ENCODE results near the gene GALNTL6. TPM values are rescaled to one million over a fixed set of nuclear protein-coding genes. Genes with fewer than 3 reads are reported as not detected.

The GALNTL6 gene
- total RNA-seq, 1 donor from 2014 or later = 0.61 TPM

GRCh38 chr4:172153719-172154118, 340.5 kb downstream of the GALNTL6 start:
- Histone ChIP-seq H3K27me3 (ENCODE audit: insufficient read depth, low read length) (no peaks in the 10 kb centered on the region), H4K20me1 (ENCODE audit: insufficient read depth, low read length) (no peaks in the 10 kb centered on the region), H3K4me2 (ENCODE audit: low read length) (no peak overlapping the region), H3K9me3 (ENCODE audit: insufficient read depth, low read depth, low read length) (no peaks in the 10 kb centered on the region), H2AFZ (ENCODE audit: low read depth, low read length) (no peak overlapping the region), H3K36me3 (ENCODE audit: insufficient read depth, low read length) (no peaks in the 10 kb centered on the region), H3K4me1 (ENCODE audit: insufficient read depth, low read length) (no peaks in the 10 kb centered on the region), H3K27ac (ENCODE audit: low read depth, low read length) (no peak overlapping the region), H3K9ac (ENCODE audit: low read length) (no peak overlapping the region), H3K4me3 (ENCODE audit: insufficient read depth, low read depth, low read length) (no peak overlapping the region), H3K79me2 (ENCODE audit: insufficient read depth, low read length) (no peaks in the 10 kb centered on the region)
- FAIRE-seq (no peak), DNase-seq (ENCODE audit: low read depth) (no peak)
- Mint-ChIP-seq H3K9me3 (ENCODE audit: unreplicated experiment) (no peaks in the 10 kb centered on the region), H3K4me3 (ENCODE audit: unreplicated experiment) (no peak overlapping the region), H3K4me1 (ENCODE audit: low read depth, unreplicated experiment) (no peaks in the 10 kb centered on the region), H3K27me3 (ENCODE audit: low read depth, unreplicated experiment) (no peaks in the 10 kb centered on the region), H3K27ac (ENCODE audit: unreplicated experiment) (no peak overlapping the region), H3K36me3 (ENCODE audit: low read depth, unreplicated experiment) (no peaks in the 10 kb centered on the region)
- no peak for TF ChIP-seq EZH2 (IDR thresholded peaks at IDR 0.05; ENCODE audit: insufficient read depth, low read length)
- TF ChIP-seq, protein P1, sequence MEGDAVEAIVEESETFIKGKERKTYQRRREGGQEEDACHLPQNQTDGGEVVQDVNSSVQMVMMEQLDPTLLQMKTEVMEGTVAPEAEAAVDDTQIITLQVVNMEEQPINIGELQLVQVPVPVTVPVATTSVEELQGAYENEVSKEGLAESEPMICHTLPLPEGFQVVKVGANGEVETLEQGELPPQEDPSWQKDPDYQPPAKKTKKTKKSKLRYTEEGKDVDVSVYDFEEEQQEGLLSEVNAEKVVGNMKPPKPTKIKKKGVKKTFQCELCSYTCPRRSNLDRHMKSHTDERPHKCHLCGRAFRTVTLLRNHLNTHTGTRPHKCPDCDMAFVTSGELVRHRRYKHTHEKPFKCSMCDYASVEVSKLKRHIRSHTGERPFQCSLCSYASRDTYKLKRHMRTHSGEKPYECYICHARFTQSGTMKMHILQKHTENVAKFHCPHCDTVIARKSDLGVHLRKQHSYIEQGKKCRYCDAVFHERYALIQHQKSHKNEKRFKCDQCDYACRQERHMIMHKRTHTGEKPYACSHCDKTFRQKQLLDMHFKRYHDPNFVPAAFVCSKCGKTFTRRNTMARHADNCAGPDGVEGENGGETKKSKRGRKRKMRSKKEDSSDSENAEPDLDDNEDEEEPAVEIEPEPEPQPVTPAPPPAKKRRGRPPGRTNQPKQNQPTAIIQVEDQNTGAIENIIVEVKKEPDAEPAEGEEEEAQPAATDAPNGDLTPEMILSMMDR (IDR thresholded peaks at IDR 0.05; ENCODE audit: insufficient read depth, low read depth, low read length) = no peak

GRCh38 chr4:172155838-172156345, 342.7 kb downstream of the GALNTL6 start:
- Mint-ChIP-seq H3K27ac (ENCODE audit: unreplicated experiment) (no peak overlapping the region), H3K4me3 (ENCODE audit: unreplicated experiment) (no peak overlapping the region), H3K36me3 (ENCODE audit: low read depth, unreplicated experiment) (no peaks in the 10 kb centered on the region), H3K9me3 (ENCODE audit: unreplicated experiment) (no peaks in the 10 kb centered on the region), H3K4me1 (ENCODE audit: low read depth, unreplicated experiment) (no peaks in the 10 kb centered on the region), H3K27me3 (ENCODE audit: low read depth, unreplicated experiment) (no peaks in the 10 kb centered on the region)
- Histone ChIP-seq H3K4me2 (ENCODE audit: low read length) (no peak overlapping the region), H3K36me3 (ENCODE audit: insufficient read depth, low read length) (no peaks in the 10 kb centered on the region), H3K9ac (ENCODE audit: low read length) (no peak overlapping the region), H3K27me3 (ENCODE audit: insufficient read depth, low read length) (no peaks in the 10 kb centered on the region), H2AFZ (ENCODE audit: low read depth, low read length) (no peak overlapping the region), H3K79me2 (ENCODE audit: insufficient read depth, low read length) (no peaks in the 10 kb centered on the region), H4K20me1 (ENCODE audit: insufficient read depth, low read length) (no peaks in the 10 kb centered on the region), H3K9me3 (ENCODE audit: insufficient read depth, low read depth, low read length) (no peaks in the 10 kb centered on the region), H3K4me3 (ENCODE audit: insufficient read depth, low read depth, low read length) (no peak overlapping the region), H3K27ac (ENCODE audit: low read depth, low read length) (no peak overlapping the region), H3K4me1 (ENCODE audit: insufficient read depth, low read length) (no peaks in the 10 kb centered on the region)
- TF ChIP-seq EZH2 (IDR thresholded peaks at IDR 0.05; ENCODE audit: insufficient read depth, low read length) = no peak
- TF ChIP-seq, protein P1 (IDR thresholded peaks at IDR 0.05; ENCODE audit: insufficient read depth, low read depth, low read length) = no peak
- no peak for DNase-seq (ENCODE audit: low read depth)
- FAIRE-seq = no peak

DNA sequence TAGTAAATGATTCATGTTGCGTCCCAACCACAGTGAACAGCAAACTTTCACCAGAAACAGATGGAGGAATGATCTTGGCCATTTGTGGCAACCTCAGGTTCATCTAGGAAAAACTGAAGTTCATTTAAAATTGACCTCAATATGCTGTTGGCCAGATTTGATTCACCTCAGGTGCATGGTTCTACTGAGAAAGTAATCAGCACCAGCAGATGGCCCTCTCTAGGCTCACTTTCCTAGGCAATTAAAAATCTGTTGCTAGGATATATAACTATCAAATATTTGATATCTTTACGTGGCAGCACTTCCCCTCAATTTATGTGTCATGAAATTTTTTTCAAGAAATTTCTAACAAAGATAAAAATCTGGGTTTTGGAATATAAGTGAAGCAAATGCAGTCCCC, 344.7 kb downstream of the GALNTL6 start:
- Mint-ChIP-seq H3K27me3 (ENCODE audit: low read depth, unreplicated experiment) (no peaks in the 10 kb centered on the region), H3K36me3 (ENCODE audit: low read depth, unreplicated experiment) (no peaks in the 10 kb centered on the region), H3K4me3 (ENCODE audit: unreplicated experiment) (no peak overlapping the region), H3K9me3 (ENCODE audit: unreplicated experiment) (no peaks in the 10 kb centered on the region), H3K4me1 (ENCODE audit: low read depth, unreplicated experiment) (no peaks in the 10 kb centered on the region), H3K27ac (ENCODE audit: unreplicated experiment) (no peak overlapping the region)
- Histone ChIP-seq H3K27ac (ENCODE audit: low read depth, low read length) (no peak overlapping the region), H3K4me2 (ENCODE audit: low read length) (no peak overlapping the region), H3K79me2 (ENCODE audit: insufficient read depth, low read length) (no peaks in the 10 kb centered on the region), H3K9ac (ENCODE audit: low read length) (no peak overlapping the region), H3K27me3 (ENCODE audit: insufficient read depth, low read length) (no peaks in the 10 kb centered on the region), H3K9me3 (ENCODE audit: insufficient read depth, low read depth, low read length) (no peaks in the 10 kb centered on the region), H3K4me1 (ENCODE audit: insufficient read depth, low read length) (no peaks in the 10 kb centered on the region), H4K20me1 (ENCODE audit: insufficient read depth, low read length) (no peaks in the 10 kb centered on the region), H3K36me3 (ENCODE audit: insufficient read depth, low read length) (no peaks in the 10 kb centered on the region), H3K4me3 (ENCODE audit: insufficient read depth, low read depth, low read length) (no peak overlapping the region), H2AFZ (ENCODE audit: low read depth, low read length) (no peak overlapping the region)
- no peak for DNase-seq (ENCODE audit: low read depth)
- TF ChIP-seq EZH2 (IDR thresholded peaks at IDR 0.05; ENCODE audit: insufficient read depth, low read length) = no peak
- TF ChIP-seq, protein P1 (IDR thresholded peaks at IDR 0.05; ENCODE audit: insufficient read depth, low read depth, low read length) = no peak
- no peak for FAIRE-seq
